ENCODE results near the gene DGKQ. TPM values are rescaled to one million over a fixed set of nuclear protein-coding genes. Genes with fewer than 3 reads are reported as not detected.

The DGKQ gene
- total RNA-seq, 2 experiments from 2014 or later, result 14.3 to 16.7 TPM

DNA sequence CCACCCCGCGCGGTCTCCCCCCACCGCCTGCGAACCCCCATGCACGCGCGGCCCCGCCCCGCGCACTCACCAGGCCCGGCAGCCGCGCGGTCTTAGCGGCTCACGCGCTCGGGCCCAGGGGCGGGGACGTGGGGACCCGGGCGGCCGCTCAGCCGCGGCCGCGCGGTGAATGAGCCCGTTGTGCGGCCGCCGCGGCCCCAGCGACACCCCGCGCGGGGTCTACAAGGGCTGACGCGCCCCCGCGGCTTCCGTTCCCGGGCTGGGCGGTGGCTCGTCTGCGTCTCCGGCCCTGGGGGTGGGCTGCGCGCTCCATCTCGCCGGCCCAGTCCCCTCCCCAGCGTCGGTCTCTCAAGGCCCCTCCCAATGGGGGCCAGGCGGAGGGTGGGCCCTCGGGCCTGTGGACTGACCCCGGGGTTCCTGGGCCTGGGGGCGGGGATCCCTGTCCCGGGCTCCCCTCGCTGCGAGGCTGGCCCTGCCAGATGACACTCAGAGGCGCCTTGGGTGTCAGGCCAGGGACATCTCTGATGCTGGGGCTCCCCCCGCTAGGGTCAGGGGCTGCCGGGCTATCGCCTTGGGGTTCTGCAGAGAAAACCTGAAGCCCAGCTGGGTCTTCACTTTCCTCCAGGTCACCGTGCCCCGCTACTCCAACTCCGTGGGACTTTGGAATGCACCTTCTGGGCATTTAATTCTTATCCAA, 24.2 kb upstream of the DGKQ start:
- no peak for DNase-seq
- Mint-ChIP-seq H3K9me3 (no peaks in the 10 kb centered on the region), H3K4me1 (ENCODE audit: low read depth) (no peaks in the 10 kb centered on the region), H3K36me3 (ENCODE audit: low read depth) (no peaks in the 10 kb centered on the region), H3K4me3 (no peak overlapping the region), H3K27ac (no peak overlapping the region), H3K27me3 (peaks cover 27% of the 10 kb centered on the region)
- intact Hi-C loops (cut with micrococcal nuclease), result no loop called here
- TF ChIP-seq CTCF (IDR thresholded peaks at IDR 0.05), result no peak
- peak; percentile 31 for ATAC-seq
- CTCF ChIA-PET, result no interaction called here
- POLR2A ChIA-PET, result no interaction called here

DNA sequence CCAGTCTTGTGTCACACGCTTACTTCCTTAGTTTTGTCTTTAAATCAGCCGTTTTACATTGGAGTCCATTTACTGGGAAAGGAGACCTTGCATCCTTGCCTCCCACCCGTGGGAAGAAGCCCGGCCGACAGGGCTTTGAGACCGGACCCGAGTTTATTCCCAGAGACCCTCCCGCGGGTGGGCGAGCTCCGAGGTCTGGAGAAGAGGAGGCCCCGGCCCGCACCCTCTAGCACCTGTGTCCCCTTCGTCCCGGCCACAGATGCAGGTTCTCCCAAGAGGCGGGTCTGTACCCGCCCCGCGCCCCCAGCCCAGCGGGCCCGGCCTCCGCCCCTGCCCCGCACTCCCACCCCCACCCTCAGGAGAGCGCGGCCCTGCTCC, 23.6 kb upstream of the DGKQ start:
- no peak for TF ChIP-seq CTCF (IDR thresholded peaks at IDR 0.05)
- no peak for ATAC-seq
- H3K27ac Mint-ChIP-seq, result no peak overlapping the region
- no peak overlapping the region for H3K4me3 Mint-ChIP-seq
- POLR2A ChIA-PET, result no interaction called here
- peaks cover 24% of the 10 kb centered on the region for H3K27me3 Mint-ChIP-seq
- no peak for DNase-seq
- CTCF ChIA-PET, result no interaction called here
- no peaks in the 10 kb centered on the region for H3K9me3 Mint-ChIP-seq
- intact Hi-C loops (cut with micrococcal nuclease), result no loop called here
- H3K4me1 Mint-ChIP-seq (ENCODE audit: low read depth), result no peaks in the 10 kb centered on the region
- H3K36me3 Mint-ChIP-seq (ENCODE audit: low read depth), result no peaks in the 10 kb centered on the region

- CTCF ChIA-PET, result no interaction called here
- TF ChIP-seq CTCF (IDR thresholded peaks at IDR 0.05), result no peak
- H3K4me3 Mint-ChIP-seq, result no peak overlapping the region
- ATAC-seq (no peak), DNase-seq (no peak)
- no peak overlapping the region for H3K27ac Mint-ChIP-seq
- intact Hi-C loops (cut with micrococcal nuclease), result no loop called here
- no peaks in the 10 kb centered on the region for H3K36me3 Mint-ChIP-seq (ENCODE audit: low read depth)
- POLR2A ChIA-PET, result no interaction called here
- no peaks in the 10 kb centered on the region for H3K9me3 Mint-ChIP-seq
- H3K27me3 Mint-ChIP-seq, result peaks cover 18% of the 10 kb centered on the region
- no peaks in the 10 kb centered on the region for H3K4me1 Mint-ChIP-seq (ENCODE audit: low read depth)
These were observed 22.9 kb upstream of the DGKQ start for GRCh38 chr4:996030-996996.

GRCh38 chr4:995311-996026, 22.1 kb upstream of the DGKQ start:
- POLR2A ChIA-PET, result no interaction called here
- DNase-seq, result no peak
- Mint-ChIP-seq H3K9me3 (no peaks in the 10 kb centered on the region), H3K27me3 (peaks cover 16% of the 10 kb centered on the region), H3K27ac (no peak overlapping the region), H3K36me3 (ENCODE audit: low read depth) (no peaks in the 10 kb centered on the region), H3K4me3 (no peak overlapping the region), H3K4me1 (ENCODE audit: low read depth) (no peaks in the 10 kb centered on the region)
- ATAC-seq, result no peak
- CTCF ChIA-PET, result no interaction called here
- intact Hi-C loops (cut with micrococcal nuclease), result no loop called here
- TF ChIP-seq CTCF (IDR thresholded peaks at IDR 0.05), result no peak
